IPS-18c (cell line): ENCODE results near the gene KDM2A.
A peak's percentile ranks its signal among the peaks of the same experiment; 100 is the strongest.
"Not testable (repeated sequence)": the region's sequence is repeated elsewhere in the genome, so short reads cannot be mapped to it uniquely, and the experiment has no call there.

ENCODE experiments used
- H3K4me3 ChIP-seq: 2 replicates; pipeline ENCODE4 v1.7.0; 2013; ENCODE audit warnings: low read depth, mild to moderate bottlenecking, low read length, moderate library complexity; ENCODE audit not compliant: insufficient read depth
- H3K9me3 ChIP-seq: one replicate; pipeline ENCODE4 v1.6.1; 2013; ENCODE audit warnings: mild to moderate bottlenecking, low read length, moderate library complexity; ENCODE audit not compliant: control insufficient read depth, insufficient read depth

KDM2A gene

GRCh38 chr11:67197606-67198005, 78.5 kb downstream of the KDM2A start:
- Histone ChIP-seq H3K4me3 (no peak overlapping the region), H3K9me3 (no peaks in the 10 kb centered on the region)

GRCh38 chr11:67198781-67199180, 79.7 kb downstream of the KDM2A start:
- H3K9me3 ChIP-seq, H3K4me3 ChIP-seq: not testable (repeated sequence)

GRCh38 chr11:67199751-67200150, 80.7 kb downstream of the KDM2A start:
- Histone ChIP-seq H3K9me3 (no peaks in the 10 kb centered on the region), H3K4me3 (no peak overlapping the region)

- Histone ChIP-seq H3K4me3 (no peak overlapping the region), H3K9me3 (no peaks in the 10 kb centered on the region)
Measured at GRCh38 chr11:67202028-67202427, 83.0 kb downstream of the KDM2A start.

GRCh38 chr11:67204822-67205221, 85.8 kb downstream of the KDM2A start:
- no peak overlapping the region for H3K4me3 ChIP-seq
- no peaks in the 10 kb centered on the region for H3K9me3 ChIP-seq

- not testable (repeated sequence) for H3K9me3 ChIP-seq, H3K4me3 ChIP-seq
Measured at GRCh38 chr11:67209222-67209621, 90.2 kb downstream of the KDM2A start.

GRCh38 chr11:67211656-67212436, 92.8 kb downstream of the KDM2A start:
- Histone ChIP-seq H3K4me3 (no peak overlapping the region), H3K9me3 (no peaks in the 10 kb centered on the region)

GRCh38 chr11:67213178-67213621, 94.1 kb downstream of the KDM2A start:
- no peaks in the 10 kb centered on the region for H3K9me3 ChIP-seq
- no peak overlapping the region for H3K4me3 ChIP-seq

- Histone ChIP-seq H3K9me3 (no peaks in the 10 kb centered on the region), H3K4me3 (no peak overlapping the region)
Measured at GRCh38 chr11:67227726-67228125, 108.7 kb downstream of the KDM2A start.

GRCh38 chr11:67230406-67230805, 111.3 kb downstream of the KDM2A start:
- no peak overlapping the region for H3K4me3 ChIP-seq
- no peaks in the 10 kb centered on the region for H3K9me3 ChIP-seq

GRCh38 chr11:67230886-67231285, 111.8 kb downstream of the KDM2A start:
- Histone ChIP-seq H3K4me3 (no peak overlapping the region), H3K9me3 (no peaks in the 10 kb centered on the region)

- no peaks in the 10 kb centered on the region for H3K9me3 ChIP-seq
Measured at GRCh38 chr11:67233584-67234190, 114.6 kb downstream of the KDM2A start.

GRCh38 chr11:67234571-67234970, 115.5 kb downstream of the KDM2A start:
- not testable (repeated sequence) for H3K9me3 ChIP-seq, H3K4me3 ChIP-seq

More at GRCh38 chr11:67233584-67234190, 114.6 kb downstream of the KDM2A start:
- H3K4me3 ChIP-seq: no peak overlapping the region

- Histone ChIP-seq H3K4me3 (no peak overlapping the region), H3K9me3 (no peaks in the 10 kb centered on the region)
Measured at GRCh38 chr11:67237574-67237973, 118.5 kb downstream of the KDM2A start.

GRCh38 chr11:67238894-67239782, 120.1 kb downstream of the KDM2A start:
- H3K9me3 ChIP-seq: no peaks in the 10 kb centered on the region

GRCh38 chr11:67239783-67240575, 120.9 kb downstream of the KDM2A start:
- H3K4me3 ChIP-seq: peak overlapping the region; percentile 90

More at GRCh38 chr11:67238894-67239782, 120.1 kb downstream of the KDM2A start:
- peak overlapping the region; percentile 26; the same call in 1 of the 2 replicates for H3K4me3 ChIP-seq

More at GRCh38 chr11:67239783-67240575, 120.9 kb downstream of the KDM2A start:
- H3K9me3 ChIP-seq: no peaks in the 10 kb centered on the region
